Epithelial cell of proximal tubule (primary cell): ENCODE data around the gene POLE. TPM values are rescaled to one million over a fixed set of nuclear protein-coding genes. Genes with fewer than 3 reads are reported as not detected.

ENCODE experiments used
- DNase-seq: peaks from one replicate; pipeline ENCODE4 v3.0.0-alpha.2; 2011; ENCODE audit warnings: low read depth
- H3K4me3 ChIP-seq: 2 replicates; pipeline ENCODE4 v1.5.1; 2011; ENCODE audit warnings: low read depth, mild to moderate bottlenecking, low read length
- total RNA-seq: library from RNA; depleted of rRNA; stranded (reverse); fragments of >200 nt; gene quantifications from 2 replicates; pipeline ENCODE4 v1.2.3, GENCODE V29; 2015
- TF ChIP-seq, protein P1 (sequence below): conservative IDR thresholded peaks from 2 replicates; pipeline ENCODE4 v1.5.1; 2012; ENCODE audit warnings: low read depth, mild to moderate bottlenecking, low read length

The POLE gene
- total RNA-seq, 1 donor from 2014 or later: 37.9 TPM

DNA sequence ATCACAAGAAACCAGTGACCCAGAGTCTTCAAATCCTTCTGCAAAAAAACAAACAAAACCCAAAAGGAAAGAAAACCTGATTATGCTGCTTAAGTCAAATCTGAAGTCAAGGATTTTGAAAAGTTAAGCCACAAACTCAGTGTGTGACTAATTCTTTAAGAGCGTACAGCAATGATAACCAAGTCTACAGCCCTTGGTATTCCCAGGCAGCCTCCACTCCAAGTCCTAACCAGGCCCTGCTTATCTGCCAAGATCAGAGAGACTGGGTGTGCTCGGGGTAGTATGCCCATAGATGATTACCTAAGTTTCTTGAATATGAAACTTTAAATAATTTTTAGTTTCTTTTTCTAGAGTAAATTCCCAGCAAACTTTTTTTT, 36.6 kb upstream of the POLE start:
- H3K4me3 ChIP-seq: no peak overlapping the region
- DNase-seq: no peak
- TF ChIP-seq, protein P1, sequence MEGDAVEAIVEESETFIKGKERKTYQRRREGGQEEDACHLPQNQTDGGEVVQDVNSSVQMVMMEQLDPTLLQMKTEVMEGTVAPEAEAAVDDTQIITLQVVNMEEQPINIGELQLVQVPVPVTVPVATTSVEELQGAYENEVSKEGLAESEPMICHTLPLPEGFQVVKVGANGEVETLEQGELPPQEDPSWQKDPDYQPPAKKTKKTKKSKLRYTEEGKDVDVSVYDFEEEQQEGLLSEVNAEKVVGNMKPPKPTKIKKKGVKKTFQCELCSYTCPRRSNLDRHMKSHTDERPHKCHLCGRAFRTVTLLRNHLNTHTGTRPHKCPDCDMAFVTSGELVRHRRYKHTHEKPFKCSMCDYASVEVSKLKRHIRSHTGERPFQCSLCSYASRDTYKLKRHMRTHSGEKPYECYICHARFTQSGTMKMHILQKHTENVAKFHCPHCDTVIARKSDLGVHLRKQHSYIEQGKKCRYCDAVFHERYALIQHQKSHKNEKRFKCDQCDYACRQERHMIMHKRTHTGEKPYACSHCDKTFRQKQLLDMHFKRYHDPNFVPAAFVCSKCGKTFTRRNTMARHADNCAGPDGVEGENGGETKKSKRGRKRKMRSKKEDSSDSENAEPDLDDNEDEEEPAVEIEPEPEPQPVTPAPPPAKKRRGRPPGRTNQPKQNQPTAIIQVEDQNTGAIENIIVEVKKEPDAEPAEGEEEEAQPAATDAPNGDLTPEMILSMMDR: no peak

DNA sequence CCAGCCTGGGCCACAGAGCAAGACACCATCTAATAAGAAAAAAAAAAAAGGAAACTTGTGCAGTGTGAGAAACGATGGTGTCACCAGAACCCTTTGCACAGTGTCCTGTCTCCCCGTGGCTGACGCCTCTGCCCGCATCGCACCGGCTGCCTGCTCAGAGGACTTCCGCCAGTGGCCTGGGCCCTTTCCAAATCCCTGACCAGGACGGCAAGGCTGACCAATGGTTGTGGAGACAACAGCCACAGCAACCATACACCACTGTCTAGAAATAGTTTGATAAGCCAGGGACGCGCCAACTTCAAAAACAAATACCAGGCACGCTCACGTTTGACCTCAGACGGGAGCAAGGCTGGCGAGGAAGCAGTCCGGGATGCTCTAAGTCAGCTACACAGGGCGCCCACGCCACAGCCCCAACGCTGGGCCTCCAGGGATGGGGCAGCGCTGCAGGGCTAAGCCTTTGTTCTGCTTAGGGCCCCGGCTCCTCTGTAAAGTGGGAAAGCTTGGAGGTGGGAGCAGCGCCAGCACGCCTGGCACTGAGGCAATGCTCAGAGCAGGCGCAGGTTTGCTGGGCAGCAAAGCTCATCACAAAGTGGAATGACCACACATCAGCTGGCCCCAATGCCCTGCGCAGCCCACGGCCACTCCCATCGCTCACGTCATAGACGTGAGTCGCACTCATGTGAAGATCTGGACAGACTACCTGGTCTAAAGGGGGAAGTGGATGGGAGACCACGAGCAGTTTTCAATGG, 36.0 kb upstream of the POLE start:
- TF ChIP-seq, protein P1: no peak
- no peak overlapping the region for H3K4me3 ChIP-seq
- DNase-seq: no peak

DNA sequence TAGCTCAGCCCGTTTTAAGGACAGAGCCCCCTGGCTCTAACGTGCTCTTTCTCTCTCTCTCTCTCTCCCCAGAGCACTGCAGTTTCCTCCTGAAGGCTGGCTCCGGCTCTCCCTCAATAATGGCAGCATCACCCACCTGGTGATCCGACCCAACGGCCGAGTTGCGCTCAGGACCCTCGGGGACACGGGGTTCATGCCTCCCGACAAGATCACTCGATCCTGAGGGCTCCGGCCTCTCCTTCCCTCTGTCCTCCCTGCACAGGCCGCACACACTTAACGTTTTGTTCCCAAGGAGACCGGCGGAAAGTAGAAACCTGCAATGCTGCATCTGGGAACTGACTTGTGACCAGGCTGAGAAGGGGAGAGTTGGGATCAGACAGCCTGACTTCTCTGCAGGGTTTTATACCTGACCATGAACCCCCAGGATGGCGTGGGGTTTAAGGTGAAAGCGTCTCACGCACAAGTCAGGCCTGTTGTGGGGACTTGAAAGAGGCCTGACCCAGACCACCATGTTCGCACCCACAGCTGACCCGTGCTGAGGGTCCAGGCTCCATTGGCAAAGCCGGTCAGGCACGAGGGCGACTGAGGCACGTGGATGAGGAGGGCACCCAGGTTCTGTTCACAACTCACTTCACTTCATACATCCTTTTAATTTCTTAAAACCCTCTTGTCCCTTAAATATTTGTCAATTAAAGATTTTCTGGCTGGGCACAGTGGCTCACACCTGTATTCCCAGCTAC, 33.6 kb upstream of the POLE start:
- no peak overlapping the region for H3K4me3 ChIP-seq
- TF ChIP-seq, protein P1: no peak
- no peak for DNase-seq

DNA sequence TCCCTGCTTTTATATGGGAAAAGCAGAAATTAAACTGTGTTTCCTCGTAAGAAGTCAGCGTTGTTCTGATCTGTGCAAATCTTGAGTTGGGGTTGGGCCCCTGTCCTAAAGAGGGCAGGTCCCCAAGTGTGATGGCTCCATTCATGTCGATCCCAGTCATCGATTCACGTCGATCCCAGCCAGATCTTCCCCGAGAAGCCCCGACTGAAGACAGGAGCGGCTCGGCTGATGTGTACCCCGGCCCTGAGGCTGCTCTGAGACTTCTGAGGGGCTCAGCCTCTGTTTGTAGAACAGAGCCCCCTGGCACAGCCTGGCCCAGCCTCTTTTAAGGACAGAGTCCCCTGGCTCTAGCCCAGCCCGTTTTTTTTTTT, 32.8 kb upstream of the POLE start:
- TF ChIP-seq, protein P1: no peak
- no peak overlapping the region for H3K4me3 ChIP-seq
- DNase-seq: no peak

DNA sequence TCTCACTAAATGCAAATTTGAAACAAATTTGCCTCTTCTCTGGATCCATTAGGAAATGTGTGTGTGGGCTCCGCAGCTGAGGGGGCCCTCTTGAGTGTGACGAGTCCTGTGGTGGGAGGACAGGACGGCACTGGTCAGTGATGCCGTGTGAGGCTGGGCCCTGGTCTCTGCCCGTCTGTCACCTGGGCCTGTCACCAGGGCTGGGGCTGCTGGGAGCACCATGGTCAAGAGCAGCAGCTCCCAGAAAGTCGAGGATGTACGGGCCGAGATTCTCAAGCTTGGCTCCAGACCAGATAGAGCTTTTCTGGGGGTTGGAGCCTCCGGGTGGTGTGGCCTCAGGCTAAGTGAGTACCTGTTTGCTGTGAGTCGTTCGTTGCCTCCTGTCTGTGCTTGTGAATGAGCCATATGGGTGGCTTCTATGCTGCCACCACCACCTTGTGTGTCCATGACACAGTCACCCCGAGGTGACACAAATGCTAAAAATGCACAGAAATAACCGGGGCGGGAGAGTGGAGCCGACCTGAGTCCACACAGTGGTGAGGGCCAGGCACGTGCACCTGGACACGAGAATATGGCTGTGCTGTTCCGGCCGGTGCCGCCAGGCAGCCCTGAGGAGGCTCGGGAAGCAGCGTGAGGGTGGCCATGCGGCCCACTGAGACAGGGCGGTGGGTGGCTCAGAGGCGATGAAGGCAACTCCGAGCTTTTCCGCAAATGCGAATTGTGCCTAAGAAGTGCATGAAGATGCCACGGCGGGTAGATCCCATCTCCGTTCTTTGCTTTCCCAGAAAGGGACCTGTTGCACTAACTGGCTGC, 32.2 kb upstream of the POLE start:
- DNase-seq: no peak
- H3K4me3 ChIP-seq: no peak overlapping the region
- TF ChIP-seq, protein P1: no peak

DNA sequence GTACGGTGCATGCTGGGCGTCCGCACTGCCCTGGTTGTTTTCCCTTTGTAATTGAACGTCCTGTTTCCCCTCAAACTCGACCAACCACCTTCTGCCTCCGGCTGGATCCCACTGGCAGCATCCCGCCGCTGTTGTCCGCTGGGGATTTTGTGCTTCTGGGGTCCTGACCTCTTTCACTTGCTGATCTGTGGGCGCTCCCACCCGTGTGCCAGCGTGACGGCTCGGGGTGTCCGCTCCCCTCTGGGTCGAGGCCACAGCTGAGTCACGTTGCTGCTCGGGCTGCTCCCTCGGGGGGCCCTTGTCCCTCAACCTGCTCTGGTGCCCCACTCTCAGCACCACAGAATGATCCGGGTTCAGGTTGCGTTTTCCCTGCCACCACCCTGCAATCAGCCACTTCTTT, 31.5 kb upstream of the POLE start:
- TF ChIP-seq, protein P1: no peak
- no peak overlapping the region for H3K4me3 ChIP-seq
- no peak for DNase-seq
